OCI-LY7 (cell line): ENCODE results near the gene HEMGN.

Experiments
- EZH2phosphoT487 ChIP-seq: fragments of 200-600 bp; sonication (generic); IDR thresholded peaks from 2 replicates; pipeline ENCODE4 v1.6.1; 2018; ENCODE audit warnings: low read depth, borderline replicate concordance, mild to moderate bottlenecking, mixed run types, antibody characterized with exemption, low read length, moderate library complexity, mixed read lengths
- TF ChIP-seq, protein P1 (sequence below): fragments of 200-600 bp; sonication (generic); conservative IDR thresholded peaks from 2 replicates; pipeline ENCODE4 v1.5.1; 2014; ENCODE audit warnings: mild to moderate bottlenecking, antibody characterized with exemption, low read length, moderate library complexity, mixed read lengths

DNA sequence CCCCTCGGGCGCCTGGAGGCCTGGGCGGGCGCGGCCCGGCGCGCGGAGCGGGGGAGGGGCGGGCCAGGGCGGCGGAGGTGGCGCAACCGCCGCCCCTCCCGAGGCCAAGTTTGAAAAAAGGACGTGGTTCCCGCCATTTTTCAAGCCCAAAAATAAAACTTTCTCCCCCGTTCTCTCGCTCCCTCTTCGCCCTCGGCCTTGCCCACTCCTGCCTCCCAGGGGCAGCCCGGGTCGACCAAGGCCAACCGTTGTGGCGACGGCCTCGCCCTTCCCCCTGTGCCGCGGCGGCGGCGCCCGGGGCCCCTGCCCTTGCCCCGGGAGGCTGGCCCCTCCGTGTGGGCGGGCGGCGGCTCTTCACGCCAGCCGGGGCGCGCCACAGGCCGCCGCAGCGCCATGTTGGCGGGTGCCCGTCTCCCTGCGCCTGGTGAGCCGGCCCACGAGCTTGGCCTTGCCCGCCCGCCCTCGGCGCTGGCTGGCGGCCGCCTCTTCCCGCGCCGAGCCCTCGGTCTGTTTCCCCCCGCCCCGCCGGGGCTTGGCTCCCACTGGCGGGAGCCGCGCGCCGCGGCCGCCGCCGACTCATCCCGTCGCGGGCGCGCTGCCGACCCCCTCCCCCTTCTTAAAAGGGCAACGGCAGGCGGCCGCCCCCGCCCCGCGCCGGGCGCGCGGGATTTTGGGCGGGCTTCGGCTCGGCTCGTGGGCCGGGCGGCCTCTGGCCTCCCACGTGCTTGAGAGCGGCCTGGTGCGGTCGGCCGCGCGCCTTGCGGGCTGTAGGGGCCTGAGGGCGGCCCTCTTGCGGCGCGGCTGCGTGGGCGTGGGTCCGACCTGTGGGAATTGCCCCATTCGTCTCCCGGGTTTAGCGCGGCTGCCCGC, 46.5 kb upstream of the HEMGN start:
- TF ChIP-seq, protein P1, sequence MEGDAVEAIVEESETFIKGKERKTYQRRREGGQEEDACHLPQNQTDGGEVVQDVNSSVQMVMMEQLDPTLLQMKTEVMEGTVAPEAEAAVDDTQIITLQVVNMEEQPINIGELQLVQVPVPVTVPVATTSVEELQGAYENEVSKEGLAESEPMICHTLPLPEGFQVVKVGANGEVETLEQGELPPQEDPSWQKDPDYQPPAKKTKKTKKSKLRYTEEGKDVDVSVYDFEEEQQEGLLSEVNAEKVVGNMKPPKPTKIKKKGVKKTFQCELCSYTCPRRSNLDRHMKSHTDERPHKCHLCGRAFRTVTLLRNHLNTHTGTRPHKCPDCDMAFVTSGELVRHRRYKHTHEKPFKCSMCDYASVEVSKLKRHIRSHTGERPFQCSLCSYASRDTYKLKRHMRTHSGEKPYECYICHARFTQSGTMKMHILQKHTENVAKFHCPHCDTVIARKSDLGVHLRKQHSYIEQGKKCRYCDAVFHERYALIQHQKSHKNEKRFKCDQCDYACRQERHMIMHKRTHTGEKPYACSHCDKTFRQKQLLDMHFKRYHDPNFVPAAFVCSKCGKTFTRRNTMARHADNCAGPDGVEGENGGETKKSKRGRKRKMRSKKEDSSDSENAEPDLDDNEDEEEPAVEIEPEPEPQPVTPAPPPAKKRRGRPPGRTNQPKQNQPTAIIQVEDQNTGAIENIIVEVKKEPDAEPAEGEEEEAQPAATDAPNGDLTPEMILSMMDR = no peak
- TF ChIP-seq EZH2phosphoT487 = no peak
